ENCODE data around the gene B4GALNT4.
"Not testable (repeated sequence)": the region's sequence is repeated elsewhere in the genome, so short reads cannot be mapped to it uniquely, and the experiment has no call there.

Gene B4GALNT4

DNA sequence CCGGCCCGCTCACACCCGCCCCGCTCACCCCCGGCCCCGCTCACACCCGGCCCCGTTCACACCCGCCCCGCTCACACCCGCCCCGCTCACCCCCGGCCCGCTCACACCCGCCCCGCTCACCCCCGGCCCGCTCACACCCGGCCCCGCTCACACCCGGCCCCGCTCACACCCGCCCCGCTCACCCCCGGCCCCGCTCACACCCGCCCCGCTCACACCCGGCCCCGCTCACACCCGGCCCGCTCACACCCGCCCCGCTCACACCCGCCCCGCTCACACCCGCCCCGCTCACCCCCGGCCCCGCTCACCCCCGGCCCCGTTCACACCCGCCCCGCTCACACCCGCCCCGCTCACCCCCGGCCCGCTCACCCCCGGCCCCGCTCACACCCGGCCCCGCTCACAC is 31.9 kb downstream of the B4GALNT4 start:
- DNase-seq (ENCODE audit: low read depth, low spot score); H3K4me3 ChIP-seq (ENCODE audit: low read length): not testable (repeated sequence)

DNA sequence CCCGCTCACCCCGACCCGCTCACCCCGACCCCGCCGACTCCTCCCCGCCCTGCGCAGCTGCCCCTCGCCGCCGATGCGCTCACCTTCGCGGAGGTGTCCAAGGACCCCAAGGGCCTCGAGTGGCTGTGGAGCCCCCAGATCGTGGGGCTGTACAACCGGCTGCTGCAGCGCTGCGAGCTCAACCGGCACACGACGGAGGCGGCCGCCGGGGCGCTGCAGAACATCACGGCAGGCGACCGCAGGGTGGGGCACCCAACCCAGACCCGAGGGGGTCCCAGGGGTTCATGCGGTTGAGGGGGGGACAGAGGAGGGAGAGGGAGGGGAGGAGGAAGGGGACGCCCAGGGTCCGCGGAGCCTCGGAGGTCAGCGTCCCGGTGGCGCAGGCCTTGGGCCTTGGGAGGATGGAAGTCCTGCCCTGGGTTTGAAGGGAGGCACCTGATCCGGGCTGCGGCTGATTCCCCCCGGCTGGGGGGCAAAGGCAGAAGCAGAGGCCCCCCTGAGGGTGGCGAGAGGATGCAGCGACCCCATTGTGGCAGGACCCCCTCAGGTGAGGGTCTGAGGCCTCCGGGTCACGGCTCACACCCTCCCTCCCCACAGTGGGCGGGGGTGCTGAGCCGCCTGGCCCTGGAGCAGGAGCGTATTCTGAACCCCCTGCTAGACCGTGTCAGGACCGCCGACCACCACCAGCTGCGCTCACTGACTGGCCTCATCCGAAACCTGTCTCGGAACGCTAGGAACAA is 33.9 kb downstream of the B4GALNT4 start:
- H3K4me3 ChIP-seq (ENCODE audit: low read length): no peak overlapping the region

DNA sequence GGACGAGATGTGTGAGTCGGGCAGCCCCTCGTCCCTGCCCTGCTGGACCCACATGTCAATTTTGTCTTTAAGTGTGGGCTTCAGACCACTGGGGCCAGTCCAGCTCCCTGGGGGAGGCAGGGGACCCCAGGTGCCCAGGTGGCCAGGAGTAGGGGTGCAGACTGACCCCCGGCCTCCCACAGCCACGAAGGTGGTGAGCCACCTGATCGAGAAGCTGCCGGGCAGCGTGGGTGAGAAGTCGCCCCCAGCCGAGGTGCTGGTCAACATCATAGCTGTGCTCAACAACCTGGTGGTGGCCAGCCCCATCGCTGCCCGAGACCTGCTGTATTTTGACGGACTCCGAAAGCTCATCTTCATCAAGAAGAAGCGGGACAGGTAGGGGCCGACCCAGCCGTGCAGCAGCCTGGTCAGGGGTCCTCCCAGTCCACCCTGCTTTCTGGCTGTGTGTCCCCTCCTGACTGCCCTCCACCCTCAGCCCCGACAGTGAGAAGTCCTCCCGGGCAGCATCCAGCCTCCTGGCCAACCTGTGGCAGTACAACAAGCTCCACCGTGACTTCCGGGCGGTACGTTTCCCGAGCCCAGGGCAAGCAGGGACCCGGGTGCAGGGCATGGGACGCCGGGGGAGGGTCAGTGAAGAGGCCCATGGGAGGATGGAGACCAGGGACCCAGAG is 34.6 kb downstream of the B4GALNT4 start:
- H3K4me3 ChIP-seq (ENCODE audit: low read length): no peak overlapping the region
- DNase-seq (ENCODE audit: low read depth, low spot score): no peak

More for the DNA sequence above, 33.9 kb downstream of the B4GALNT4 start:
- no peak for DNase-seq (ENCODE audit: low read depth, low spot score)

DNA sequence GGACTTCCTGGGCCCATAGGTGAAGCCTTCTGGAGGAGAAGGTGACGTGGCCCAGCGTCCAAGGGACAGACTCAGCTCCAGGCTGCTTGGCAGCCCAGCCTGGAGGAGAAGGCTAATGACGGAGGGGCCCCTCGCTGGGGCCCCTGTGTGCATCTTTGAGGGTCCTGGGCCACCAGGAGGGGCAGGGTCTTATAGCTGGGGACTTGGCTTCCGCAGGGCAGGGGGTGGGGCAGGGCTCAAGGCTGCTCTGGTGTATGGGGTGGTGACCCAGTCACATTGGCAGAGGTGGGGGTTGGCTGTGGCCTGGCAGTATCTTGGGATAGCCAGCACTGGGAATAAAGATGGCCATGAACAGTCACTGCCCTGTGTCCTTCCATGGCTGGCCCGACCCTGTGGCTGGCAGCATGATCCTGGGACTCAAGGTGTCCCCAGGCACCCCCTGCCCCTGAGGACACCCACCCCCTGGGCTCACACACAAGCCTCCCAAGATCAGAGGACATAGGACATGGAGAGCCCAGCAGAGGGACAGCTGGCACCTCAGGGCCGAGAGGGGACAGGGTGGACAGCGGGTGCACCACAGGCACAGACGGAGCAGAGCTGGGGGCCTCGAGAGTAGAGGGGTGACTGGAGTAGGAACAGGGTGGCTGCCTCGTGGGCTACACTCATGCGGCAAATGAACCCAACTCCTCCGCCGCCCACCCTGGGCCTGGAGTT is 35.4 kb downstream of the B4GALNT4 start:
- no peak for DNase-seq (ENCODE audit: low read depth, low spot score)
- no peak overlapping the region for H3K4me3 ChIP-seq (ENCODE audit: low read length)

DNA sequence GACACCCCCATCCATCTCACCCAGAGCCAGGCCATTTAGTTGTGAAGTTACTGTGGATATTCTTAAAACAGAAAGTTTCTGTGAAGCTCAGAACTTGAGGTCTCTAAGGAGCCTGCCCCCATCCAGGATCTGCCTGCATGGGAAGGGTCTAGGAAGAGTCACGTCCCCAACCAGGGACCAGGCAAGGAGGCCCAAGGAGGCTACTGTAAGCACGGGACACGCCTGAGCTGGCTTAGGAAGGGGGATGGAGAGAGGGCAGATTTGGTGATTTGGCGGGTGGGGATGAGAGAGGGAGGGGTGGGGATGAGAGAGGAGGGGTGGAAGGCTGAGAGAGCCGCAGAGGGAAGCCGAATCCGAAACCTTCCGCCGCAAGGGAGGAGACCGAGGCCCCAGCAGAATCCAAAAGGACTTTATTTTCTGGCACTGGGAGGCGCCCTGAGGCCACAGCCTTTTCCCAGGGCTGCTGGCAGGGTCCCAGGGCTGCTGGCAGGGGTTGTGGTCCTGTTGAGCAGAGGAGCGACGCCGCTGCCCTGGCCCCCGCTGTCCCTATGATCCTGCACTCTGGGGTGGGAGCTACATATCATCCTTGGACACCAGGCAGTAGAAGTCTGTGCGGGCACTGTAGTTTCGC is 36.1 kb downstream of the B4GALNT4 start:
- DNase-seq (ENCODE audit: low read depth, low spot score): no peak
- no peak overlapping the region for H3K4me3 ChIP-seq (ENCODE audit: low read length)

DNA sequence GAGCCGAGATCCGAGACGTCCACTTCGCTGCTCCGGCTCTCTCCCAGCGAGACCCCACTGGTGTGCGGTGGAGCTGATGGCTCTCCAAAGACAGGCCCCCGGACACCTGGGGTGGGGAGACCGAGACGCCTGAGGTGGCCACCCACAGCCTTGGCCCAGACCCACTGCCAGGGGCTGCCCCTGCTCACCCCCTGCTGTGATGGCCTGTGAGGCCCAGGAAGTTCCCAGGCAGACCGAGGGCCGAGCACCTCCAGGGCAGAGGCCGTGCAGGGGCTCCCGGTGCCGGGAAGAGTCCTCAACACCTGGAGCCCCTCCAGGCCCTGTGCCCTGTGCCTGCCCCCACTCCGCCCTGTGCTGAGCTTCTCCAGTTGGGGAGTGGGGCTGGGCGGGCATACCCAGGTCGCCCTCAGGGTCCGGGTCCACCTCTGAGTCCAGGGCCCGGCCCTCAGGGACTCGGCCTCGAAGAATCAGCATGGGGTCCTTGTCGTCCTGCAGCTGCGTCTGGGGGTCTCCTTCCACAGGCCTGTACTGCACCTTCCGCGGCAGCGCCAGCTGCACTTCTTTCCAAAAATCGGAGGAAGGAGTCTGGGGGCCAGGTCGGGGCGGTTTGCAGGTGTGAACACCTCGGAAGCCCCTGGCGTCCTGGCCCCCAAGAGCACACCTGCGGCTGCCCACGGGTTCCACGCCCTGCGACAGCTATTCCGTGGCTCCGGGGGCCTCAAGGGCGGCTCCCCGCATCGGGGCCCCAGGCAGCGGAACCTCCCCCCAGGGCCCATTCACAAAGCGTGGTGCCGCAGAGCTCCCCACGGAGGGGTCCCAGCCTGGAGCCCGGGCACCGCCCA is 36.9 kb downstream of the B4GALNT4 start:
- no peak for DNase-seq (ENCODE audit: low read depth, low spot score)
- peak overlapping the region; percentile 45 for H3K4me3 ChIP-seq (ENCODE audit: low read length)

DNA sequence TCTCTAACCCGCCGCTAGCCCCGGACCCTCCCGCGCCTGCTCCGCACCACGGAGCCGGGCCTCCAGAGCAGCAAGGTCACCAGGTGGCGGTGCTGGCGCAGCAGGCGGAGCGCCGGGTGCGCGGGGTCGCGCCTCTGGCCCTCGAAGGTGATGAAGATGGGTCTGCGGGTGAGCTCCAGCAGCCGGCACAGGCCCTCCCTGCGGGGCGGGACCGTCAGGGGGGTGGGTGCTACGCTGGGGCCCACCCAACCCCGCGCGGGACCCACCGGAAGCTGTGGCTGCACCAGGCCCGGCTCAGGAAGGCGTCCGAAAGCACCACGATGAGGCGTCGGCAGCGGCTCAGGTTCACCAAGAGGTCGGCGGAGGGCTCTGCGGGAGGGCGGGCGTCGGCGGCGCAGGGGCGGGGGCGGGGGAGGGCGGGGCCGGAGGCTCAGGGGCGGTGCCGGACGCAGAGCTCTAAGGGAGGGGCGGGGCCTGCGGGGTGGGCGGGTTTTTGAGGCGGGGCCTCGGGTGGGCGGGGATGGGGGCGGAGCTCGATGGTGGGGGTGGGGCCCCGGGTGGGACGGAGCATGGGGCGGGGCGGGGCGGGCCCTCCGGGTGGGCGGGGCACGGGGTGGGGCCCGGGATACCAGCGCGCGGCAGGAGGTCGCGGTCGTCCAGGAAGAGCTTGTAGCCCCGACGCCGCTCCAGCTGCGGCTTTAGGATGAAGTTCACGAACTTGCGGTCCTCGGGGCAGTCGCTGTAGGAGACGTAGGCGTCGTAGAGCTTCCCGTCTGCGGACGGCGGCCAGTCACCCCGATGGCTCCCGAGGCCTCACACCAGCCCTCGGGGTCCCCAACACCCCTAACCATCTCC is 37.7 kb downstream of the B4GALNT4 start:
- peak; percentile 93 for DNase-seq (ENCODE audit: low read depth, low spot score)
- peak overlapping the region; percentile 45 for H3K4me3 ChIP-seq (ENCODE audit: low read length)

DNA sequence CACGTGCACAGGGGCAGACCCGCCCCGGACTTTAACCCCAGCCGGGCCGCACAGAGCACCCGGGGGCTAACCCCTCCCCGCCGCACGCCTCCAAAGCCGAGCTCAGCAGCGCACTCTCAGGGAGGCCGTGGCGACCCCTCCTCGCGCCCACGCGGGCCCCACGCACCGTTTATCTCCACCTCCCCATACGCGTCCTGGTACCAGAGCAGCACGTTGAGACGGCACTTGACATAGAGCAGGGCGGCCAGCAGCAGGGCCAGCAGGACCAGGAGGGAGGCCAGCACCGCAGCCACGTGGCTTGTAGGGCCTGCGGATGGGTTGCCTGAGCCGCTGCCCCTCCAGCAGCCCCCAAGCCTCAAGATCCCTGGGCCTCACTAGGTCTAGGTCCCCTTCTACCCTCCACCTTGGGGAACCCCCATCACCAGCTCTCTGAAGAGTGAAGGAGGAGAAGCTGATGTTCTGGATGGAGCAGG is 38.4 kb downstream of the B4GALNT4 start:
- DNase-seq (ENCODE audit: low read depth, low spot score): no peak
- H3K4me3 ChIP-seq (ENCODE audit: low read length): peak overlapping the region; percentile 15; the same call in 1 of the 2 replicates

DNA sequence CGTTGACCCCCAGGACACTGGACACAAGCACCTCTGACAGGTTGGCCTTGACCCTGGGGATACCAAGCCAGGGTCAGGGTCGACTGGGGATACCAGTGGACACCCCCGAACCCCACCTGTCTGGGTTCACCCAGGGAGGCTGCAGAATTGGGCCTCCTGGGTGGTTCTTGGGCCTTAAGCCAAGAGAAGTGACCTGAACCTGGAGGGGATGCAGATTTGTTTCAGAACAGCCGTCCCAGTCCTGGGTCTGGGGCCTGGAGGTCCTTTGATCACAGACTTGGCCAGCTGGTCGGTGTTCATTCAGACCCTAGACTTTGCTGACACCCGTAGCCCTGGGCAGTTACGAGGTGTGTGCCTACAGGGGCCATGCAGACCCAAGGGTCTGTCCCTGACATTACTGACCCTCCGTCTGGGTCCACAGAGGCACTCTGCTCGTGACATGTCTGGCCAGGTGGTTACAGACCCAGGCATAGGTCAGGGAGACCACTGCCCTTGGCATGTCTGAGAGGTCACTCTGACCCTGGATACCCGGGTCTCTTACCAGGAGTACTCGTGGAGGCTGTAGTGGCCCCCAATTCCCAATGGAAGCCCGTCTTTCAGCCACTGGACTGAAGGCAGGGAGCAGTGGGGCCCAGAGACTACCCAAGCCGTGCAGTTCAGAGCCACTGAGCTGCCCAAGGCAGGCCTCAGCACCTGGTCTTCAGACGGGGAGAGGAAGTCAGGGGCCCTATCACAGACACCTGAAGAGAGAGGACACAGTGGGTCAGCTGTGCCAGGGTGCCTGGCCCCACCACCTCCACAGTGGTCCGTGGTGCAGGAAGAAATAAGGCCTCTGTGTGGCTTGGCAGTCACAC is 39.1 kb downstream of the B4GALNT4 start:
- no peak for DNase-seq (ENCODE audit: low read depth, low spot score)
- H3K4me3 ChIP-seq (ENCODE audit: low read length): no peak overlapping the region

DNA sequence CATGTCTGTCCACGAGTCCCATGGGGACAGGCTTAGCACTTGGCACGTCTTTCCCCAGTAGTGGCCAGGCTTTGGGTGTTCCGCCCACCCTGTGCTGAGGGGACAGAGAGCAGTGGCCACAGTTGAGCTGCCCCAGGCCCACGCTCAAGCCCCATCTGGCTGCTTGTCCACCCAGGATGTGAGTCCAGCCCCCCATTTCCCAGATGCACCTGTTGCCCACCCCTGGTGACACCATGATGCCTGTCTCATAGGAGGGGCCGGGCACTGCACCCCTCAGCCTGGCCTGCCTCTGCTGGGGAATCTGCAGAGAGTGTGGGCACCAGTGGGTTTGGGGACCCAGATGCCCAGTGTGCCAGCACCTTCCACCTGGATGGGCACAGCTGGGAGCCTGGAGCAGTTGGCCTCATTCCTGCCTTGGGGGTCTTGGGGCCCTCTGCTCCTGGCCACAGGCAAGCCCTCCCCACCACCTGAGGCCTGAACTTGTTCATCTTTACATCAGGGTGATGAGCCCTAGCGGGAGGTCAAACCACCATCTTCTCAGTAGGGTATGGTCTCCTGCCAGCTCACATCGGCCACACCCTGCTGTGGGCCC is 39.8 kb downstream of the B4GALNT4 start:
- no peak for DNase-seq (ENCODE audit: low read depth, low spot score)
- no peak overlapping the region for H3K4me3 ChIP-seq (ENCODE audit: low read length)

DNA sequence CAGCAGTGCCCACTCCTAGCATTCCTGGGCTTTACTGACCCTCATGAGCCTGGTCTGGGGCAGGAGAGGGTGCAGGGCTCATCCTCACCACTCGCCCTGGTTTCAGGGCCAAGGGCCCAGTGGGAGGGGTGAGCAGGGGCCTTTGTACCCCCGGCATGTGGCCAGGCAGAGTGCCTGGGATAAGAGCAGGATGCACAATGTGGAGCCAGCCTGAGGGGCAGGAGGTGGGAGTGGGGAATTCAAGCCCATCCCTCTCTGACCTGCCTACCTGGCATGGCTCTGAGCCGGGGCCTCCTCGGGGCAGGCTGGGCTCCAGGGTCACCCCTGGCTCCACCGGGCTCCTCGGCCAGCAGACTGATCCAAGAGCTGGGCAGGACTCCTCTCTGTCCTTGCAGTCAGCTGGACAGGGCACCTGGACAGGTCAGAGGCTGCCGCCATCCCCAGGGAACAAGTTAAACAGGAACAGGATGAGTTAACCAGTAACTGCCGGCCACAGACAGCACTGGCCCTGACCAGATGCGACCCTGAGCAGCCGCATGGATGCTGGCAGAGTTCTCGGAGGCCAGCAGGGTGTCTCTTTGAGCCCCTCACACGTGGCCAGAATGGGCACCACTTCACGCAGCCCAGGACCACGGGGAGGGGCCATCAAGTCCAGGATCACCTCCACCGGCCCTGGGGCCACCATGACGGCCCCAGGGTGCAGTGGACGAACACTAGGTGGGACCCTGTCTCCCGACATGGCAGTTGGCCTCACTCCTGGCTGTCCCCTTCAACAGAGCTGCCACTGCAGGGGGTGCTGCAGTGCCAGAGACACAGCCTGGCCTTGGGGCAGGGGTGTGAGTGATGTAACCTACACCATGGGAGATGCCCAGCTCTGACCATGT is 40.5 kb downstream of the B4GALNT4 start:
- DNase-seq (ENCODE audit: low read depth, low spot score): no peak
- no peak overlapping the region for H3K4me3 ChIP-seq (ENCODE audit: low read length)

DNA sequence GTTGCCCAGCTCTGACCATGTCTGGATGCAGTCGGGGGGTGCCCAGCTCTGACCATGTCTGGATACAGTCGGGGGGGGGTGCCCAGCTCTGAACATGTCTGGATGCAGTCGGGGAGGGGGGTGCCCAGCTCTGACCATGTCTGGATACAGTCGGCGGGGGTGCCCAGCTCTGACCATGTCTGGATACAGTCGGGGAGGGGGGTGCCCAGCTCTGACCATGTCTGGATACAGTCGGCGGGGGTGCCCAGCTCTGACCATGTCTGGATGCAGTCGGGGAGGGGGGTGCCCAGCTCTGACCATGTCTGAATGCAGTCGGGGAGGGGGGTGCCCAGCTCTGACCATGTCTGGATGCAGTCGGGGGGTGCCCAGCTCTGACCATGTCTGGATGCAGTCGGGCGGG is 41.4 kb downstream of the B4GALNT4 start:
- not testable (repeated sequence) for DNase-seq (ENCODE audit: low read depth, low spot score); H3K4me3 ChIP-seq (ENCODE audit: low read length)

DNA sequence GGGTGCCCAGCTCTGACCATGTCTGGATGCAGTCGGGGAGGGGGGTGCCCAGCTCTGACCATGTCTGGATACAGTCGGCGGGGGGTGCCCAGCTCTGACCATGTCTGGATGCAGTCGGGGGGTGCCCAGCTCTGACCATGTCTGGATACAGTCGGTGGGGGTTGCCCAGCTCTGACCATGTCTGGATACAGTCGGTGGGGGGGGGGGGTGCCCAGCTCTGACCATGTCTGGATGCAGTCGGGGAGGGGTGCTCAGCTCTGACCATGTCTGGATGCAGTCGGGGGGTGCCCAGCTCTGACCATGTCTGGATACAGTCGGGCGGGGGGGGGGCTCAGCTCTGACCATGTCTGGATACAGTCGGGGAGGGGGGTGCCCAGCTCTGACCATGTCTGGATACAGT is 42.2 kb downstream of the B4GALNT4 start:
- not testable (repeated sequence) for DNase-seq (ENCODE audit: low read depth, low spot score); H3K4me3 ChIP-seq (ENCODE audit: low read length)

DNA sequence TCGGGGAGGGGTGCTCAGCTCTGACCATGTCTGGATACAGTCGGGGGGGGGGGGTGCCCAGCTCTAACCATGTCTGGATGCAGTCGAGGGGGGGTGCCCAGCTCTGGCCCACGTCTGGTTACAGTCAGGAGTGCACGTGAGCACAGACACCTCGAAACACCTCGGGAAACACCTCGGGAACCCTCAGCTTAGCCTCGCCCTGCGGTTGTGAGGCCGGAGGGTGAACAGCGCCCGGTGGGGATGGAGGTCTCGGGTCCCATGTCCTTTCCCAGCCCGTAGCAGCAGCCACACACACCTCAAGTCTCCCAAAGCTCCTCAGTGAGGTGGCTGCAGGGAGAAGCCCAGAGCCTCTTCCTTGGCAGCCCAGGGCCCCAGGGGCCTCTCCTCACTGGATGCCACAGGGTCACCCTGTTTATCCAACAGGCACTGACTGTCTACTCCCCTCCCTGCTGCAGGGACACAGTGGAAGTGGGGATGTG is 43.4 kb downstream of the B4GALNT4 start:
- no peak for DNase-seq (ENCODE audit: low read depth, low spot score)
- H3K4me3 ChIP-seq (ENCODE audit: low read length): no peak overlapping the region

Data from Jurkat, Clone E6-1 (cell line).